NCI-H2171 (cell line): ENCODE measurements around the gene ADGRG3.

Experiments
- DNase-seq: peaks from one replicate; lab custom pipeline; 2025; lab: John Stamatoyannopoulos, UW

The ADGRG3 gene

GRCh38 chr16:57646388-57647039 lies 21.6 kb upstream of the ADGRG3 start:
- no peak for DNase-seq

- no peak for DNase-seq
Measured at GRCh38 chr16:57647136-57647875, 20.8 kb upstream of the ADGRG3 start.

- no peak for DNase-seq
Measured at GRCh38 chr16:57648125-57648524, 20.0 kb upstream of the ADGRG3 start.

- DNase-seq = peak; percentile 38
Measured at GRCh38 chr16:57648581-57649442, 19.3 kb upstream of the ADGRG3 start.

- no peak for DNase-seq
Measured at GRCh38 chr16:57649443-57649751, 18.7 kb upstream of the ADGRG3 start.

- DNase-seq = no peak
Measured at GRCh38 chr16:57649846-57650245, 18.3 kb upstream of the ADGRG3 start.

- DNase-seq = no peak
Measured at GRCh38 chr16:57651344-57652333, 16.5 kb upstream of the ADGRG3 start.

- DNase-seq = no peak
Measured at GRCh38 chr16:57652695-57653471, 15.2 kb upstream of the ADGRG3 start.

GRCh38 chr16:57653936-57654335 lies 14.2 kb upstream of the ADGRG3 start:
- DNase-seq = peak; percentile 3

GRCh38 chr16:57656342-57656955 lies 11.7 kb upstream of the ADGRG3 start:
- no peak for DNase-seq

- DNase-seq = no peak
Measured at GRCh38 chr16:57657228-57657627, 10.9 kb upstream of the ADGRG3 start.

- DNase-seq = no peak
Measured at GRCh38 chr16:57658130-57658877, 9.8 kb upstream of the ADGRG3 start.

- DNase-seq = no peak
Measured at GRCh38 chr16:57658878-57659674, 9.0 kb upstream of the ADGRG3 start.

- no peak for DNase-seq
Measured at GRCh38 chr16:57660715-57661463, 7.2 kb upstream of the ADGRG3 start.

GRCh38 chr16:57661510-57661909 lies 6.6 kb upstream of the ADGRG3 start:
- DNase-seq = no peak

- DNase-seq = no peak
Measured at GRCh38 chr16:57661936-57662906, 5.9 kb upstream of the ADGRG3 start.

- DNase-seq = no peak
Measured at GRCh38 chr16:57663436-57663835, 4.7 kb upstream of the ADGRG3 start.
